Choroid plexus epithelial cell (primary cell): ENCODE data around the gene KHK.
A peak's percentile ranks its signal among the peaks of the same experiment; 100 is the strongest.

ENCODE experiments used
- DNase-seq: peaks from one replicate; pipeline ENCODE4 v3.0.0-alpha.2; 2010; ENCODE audit warnings: low read depth
- H3K4me3 ChIP-seq: 2 replicates; pipeline ENCODE4 v1.5.1; 2011; ENCODE audit warnings: low read depth, mild to moderate bottlenecking, control low read depth, low read length, moderate library complexity
- CTCF ChIP-seq: conservative IDR thresholded peaks from 2 replicates; pipeline ENCODE4 v1.5.1; 2011; ENCODE audit warnings: low read depth, mild to moderate bottlenecking, control low read depth, inconsistent platforms, low read length, moderate library complexity

Gene KHK

GRCh38 chr2:27127883-27128667 lies 41.5 kb downstream of the KHK start:
- no peak for TF ChIP-seq CTCF
- DNase-seq, result no peak
- no peak overlapping the region for H3K4me3 ChIP-seq

GRCh38 chr2:27128668-27129571 lies 42.3 kb downstream of the KHK start:
- DNase-seq, result no peak
- TF ChIP-seq CTCF, result no peak
- no peak overlapping the region for H3K4me3 ChIP-seq

GRCh38 chr2:27130396-27130795 lies 43.8 kb downstream of the KHK start:
- DNase-seq, result no peak
- TF ChIP-seq CTCF, result no peak
- no peak overlapping the region for H3K4me3 ChIP-seq

GRCh38 chr2:27131429-27131828 lies 44.9 kb downstream of the KHK start:
- no peak for TF ChIP-seq CTCF
- DNase-seq, result no peak
- H3K4me3 ChIP-seq, result no peak overlapping the region

GRCh38 chr2:27133195-27133875 lies 46.8 kb downstream of the KHK start:
- no peak for DNase-seq
- no peak for TF ChIP-seq CTCF
- H3K4me3 ChIP-seq, result peak overlapping the region; percentile 96

GRCh38 chr2:27133905-27134780 lies 47.6 kb downstream of the KHK start, which contains the start of gene PREB:
TSS of gene PREB (minus strand) at chr2:27134636. CDS start at chr2:27134421, 215 bp downstream.
- peak within 1 kb of the TSS; percentile 96 for H3K4me3 ChIP-seq
- peak; percentile 96 for DNase-seq
- TF ChIP-seq CTCF, result peak; percentile 66
